GM19099 (cell line): ENCODE data around the gene FBXO11.

Experiments
- POLR2A ChIP-seq: IDR thresholded peaks from 3 replicates; pipeline ENCODE4 v1.6.1; 2011; ENCODE audit warnings: low read depth; ENCODE audit not compliant: insufficient read length; ENCODE audit errors: extremely low read depth

Gene FBXO11

GRCh38 chr2:47906157-47907038 lies at the start of gene FBXO11:
Gene FBXO11 (minus strand): TSS chr2:47906498. CDS start chr2:47905720, 778 bp downstream.
- TF ChIP-seq POLR2A: peak; percentile 85

- no peak for TF ChIP-seq POLR2A
Measured at GRCh38 chr2:47950340-47951301, 44.3 kb upstream of the FBXO11 start.

- no peak for TF ChIP-seq POLR2A
Measured at GRCh38 chr2:47946593-47946992, 40.3 kb upstream of the FBXO11 start.

DNA sequence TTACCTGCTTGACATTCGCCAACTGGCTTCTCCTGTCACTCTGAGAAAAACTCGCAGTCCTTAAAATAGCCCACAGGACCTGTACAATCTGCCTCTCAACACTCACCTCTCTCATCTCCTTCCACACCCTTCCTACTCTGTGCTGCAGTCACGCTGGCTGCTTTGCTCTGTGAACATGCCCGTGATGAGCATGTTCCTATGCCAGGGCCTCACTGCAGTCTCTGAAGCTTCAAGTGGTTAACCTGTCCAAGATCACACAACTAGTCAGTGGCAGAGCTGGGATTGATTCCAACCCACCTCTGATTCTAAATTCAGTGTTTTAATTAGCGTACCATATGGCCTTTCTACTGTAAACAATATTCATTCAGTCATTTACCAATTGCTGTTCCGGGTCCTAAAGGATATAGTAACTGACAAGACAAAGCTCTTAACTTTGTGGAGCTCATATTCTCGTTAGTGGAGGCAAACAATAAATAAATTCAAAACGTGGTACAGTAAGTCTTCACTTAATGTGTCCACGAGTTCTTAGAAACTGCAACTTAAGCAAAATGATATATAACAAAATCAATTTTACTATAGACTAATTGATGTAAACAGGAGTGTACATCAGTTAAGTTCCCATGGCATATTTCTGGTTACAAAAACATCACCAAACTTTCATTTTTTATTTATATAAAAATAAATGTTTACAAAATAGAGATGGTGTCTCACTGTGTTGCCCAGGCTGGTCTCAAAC lies 38.9 kb upstream of the FBXO11 start:
- TF ChIP-seq POLR2A: no peak

- no peak for TF ChIP-seq POLR2A
Measured at GRCh38 chr2:47941936-47942335, 35.6 kb upstream of the FBXO11 start.

- TF ChIP-seq POLR2A: no peak
Measured at GRCh38 chr2:47937677-47938076, 31.4 kb upstream of the FBXO11 start.

GRCh38 chr2:47935071-47935470 lies 28.8 kb upstream of the FBXO11 start:
- TF ChIP-seq POLR2A: no peak

GRCh38 chr2:47918043-47918442 lies 11.7 kb upstream of the FBXO11 start:
- no peak for TF ChIP-seq POLR2A

DNA sequence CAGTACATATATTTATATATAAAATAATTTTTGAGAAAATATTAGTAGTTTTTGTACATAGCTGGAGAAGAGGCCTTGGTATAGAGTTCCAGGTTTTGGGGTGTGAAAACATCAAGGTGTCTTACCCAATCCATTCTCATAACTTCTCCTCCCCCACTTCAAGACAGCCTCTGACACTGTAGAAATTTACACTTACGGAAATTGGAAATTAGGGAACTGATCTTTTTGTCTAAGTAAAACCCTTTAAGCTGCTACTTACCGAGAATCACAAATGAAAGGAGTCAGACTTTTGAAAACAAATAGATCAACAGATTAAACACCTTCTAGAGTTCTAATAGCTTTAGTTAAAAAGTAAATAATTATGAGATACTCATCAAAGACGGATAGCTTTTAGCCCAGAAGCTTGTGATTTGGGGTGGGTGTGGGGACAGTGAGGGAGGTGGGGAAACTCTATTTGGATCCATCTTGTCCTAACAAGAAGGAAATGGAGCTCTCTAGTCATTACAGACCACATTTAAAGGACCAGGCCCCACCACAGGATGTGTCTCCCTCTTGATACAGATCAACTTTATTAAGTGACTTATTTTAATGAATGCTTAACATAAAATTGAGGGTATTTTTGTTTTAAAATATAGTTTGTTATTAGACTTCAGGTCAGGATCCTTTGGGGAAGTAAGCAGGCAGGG lies 11.1 kb upstream of the FBXO11 start:
- no peak for TF ChIP-seq POLR2A

GRCh38 chr2:47916412-47916811 lies 10.1 kb upstream of the FBXO11 start:
- TF ChIP-seq POLR2A: no peak

- TF ChIP-seq POLR2A: no peak
Measured at GRCh38 chr2:47908682-47909081, 2.4 kb upstream of the FBXO11 start.

DNA sequence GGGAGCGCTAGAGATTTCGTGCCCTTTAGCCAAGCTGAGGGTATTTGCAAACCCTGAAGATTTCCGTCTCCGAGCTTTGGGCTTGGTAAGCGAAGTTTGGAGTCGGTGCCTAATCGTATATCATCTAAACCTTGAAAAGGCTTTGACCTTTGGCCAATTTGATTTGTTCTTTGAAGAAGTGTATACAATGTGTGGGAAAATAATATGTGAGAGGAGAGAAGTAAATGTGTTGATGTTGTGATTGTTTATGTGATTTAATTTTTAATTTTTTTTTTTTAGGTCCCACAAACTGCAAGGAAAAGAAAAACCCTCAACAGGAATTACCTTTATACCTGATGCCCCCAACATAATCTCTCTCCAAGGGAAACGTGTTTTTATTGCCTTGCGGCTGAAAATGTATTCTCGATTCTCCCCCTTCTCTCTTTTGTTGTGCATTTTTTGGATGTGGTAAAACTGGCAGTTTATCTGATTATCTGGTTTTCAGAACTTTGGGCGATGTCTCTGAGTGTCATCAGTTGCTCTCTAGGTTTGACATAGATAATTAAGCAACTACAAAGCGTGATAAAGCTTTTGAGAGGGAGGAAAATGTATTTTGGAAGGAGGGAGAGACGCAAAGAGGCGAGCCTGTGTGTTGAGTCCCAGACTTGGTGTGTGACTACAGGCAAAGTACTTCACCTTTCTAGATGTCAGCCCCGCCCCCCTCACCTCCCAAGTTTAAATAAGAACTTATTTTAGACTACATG lies 912 bp upstream of the FBXO11 start:
- no peak for TF ChIP-seq POLR2A

GRCh38 chr2:47905386-47906156 lies 727 bp downstream of the FBXO11 start:
- no peak for TF ChIP-seq POLR2A

- no peak for TF ChIP-seq POLR2A
Measured at GRCh38 chr2:47903781-47904490, 2.4 kb downstream of the FBXO11 start.
